GM10248 (cell line): ENCODE measurements around the gene GMCL2.

Experiments
- CTCF ChIA-PET: fragments of 300-600 bp; sonication (Branson Sonifier 250); formaldehyde crosslinking; extraction: SDS; loops from one replicate; lab custom pipeline; 2021; ENCODE audit warnings: antibody characterized with exemption; lab: Yijun Ruan, JAX
- POLR2A ChIA-PET: fragments of 350-650 bp; sonication (Branson Sonifier 250); formaldehyde crosslinking; extraction: SDS; loops from one replicate; lab custom pipeline; 2020; ENCODE audit warnings: antibody characterized with exemption; lab: Yijun Ruan, JAX
- DNase-seq: peaks from one replicate; pipeline ENCODE4 v3.0.0; 2012; ENCODE audit errors: extremely low spot score
- TF ChIP-seq, protein P1 (sequence below): IDR thresholded peaks from 2 replicates; pipeline ENCODE4 v1.5.1; 2012; ENCODE audit warnings: mild to moderate bottlenecking, low read depth; ENCODE audit errors: extremely low read depth, missing control alignments, control extremely low read depth

The GMCL2 gene

DNA sequence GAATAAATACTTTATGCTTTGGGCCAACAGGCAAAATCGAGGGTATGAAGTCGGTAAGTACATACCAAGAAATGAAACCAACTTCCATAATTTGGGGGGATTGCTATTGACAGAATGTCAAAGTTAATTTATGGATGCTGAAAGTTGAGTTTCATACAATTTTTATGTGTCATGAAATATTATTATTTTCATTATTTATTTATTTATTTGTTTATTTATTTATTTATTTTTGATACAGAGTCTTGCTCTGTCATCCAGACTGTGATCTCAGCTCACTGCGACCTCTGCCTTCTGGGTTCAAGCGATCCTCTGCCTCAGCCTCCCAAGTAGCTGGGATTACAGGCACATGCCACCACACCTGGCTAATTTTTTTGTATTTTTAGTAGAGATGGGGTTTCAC lies 4.5 kb upstream of the GMCL2 start:
- DNase-seq: no peak
- ChIA-PET POLR2A (no interaction called here), CTCF (no interaction called here)
- TF ChIP-seq, protein P1, sequence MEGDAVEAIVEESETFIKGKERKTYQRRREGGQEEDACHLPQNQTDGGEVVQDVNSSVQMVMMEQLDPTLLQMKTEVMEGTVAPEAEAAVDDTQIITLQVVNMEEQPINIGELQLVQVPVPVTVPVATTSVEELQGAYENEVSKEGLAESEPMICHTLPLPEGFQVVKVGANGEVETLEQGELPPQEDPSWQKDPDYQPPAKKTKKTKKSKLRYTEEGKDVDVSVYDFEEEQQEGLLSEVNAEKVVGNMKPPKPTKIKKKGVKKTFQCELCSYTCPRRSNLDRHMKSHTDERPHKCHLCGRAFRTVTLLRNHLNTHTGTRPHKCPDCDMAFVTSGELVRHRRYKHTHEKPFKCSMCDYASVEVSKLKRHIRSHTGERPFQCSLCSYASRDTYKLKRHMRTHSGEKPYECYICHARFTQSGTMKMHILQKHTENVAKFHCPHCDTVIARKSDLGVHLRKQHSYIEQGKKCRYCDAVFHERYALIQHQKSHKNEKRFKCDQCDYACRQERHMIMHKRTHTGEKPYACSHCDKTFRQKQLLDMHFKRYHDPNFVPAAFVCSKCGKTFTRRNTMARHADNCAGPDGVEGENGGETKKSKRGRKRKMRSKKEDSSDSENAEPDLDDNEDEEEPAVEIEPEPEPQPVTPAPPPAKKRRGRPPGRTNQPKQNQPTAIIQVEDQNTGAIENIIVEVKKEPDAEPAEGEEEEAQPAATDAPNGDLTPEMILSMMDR: no peak

DNA sequence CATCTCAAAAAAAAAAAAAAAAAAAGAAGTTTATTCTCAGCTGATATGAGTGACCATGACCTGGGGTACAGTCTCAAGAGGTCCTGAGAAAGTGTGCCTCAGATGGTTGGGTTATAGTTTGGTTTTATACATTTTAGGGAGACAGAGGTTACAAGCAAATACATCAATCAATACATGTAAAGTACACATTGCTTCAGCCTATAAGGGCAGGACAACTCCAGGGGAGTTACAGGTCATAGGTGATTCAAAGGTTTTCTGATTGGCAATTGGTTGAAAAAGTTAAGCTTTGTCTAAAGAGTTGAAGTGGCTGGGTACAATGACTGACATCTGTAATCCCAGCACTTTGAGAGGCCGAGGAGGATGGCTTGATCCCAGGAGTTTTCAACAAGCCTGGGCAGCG lies 2.3 kb upstream of the GMCL2 start:
- CTCF ChIA-PET: interaction anchor here (0.9 to 1.3 kb wide), 2 partner anchors 21 to 68 kb away, joined by 3 read pairs; no protein-coding TSS in a partner anchor
- DNase-seq: no peak
- POLR2A ChIA-PET: no interaction called here
- TF ChIP-seq, protein P1: no peak

DNA sequence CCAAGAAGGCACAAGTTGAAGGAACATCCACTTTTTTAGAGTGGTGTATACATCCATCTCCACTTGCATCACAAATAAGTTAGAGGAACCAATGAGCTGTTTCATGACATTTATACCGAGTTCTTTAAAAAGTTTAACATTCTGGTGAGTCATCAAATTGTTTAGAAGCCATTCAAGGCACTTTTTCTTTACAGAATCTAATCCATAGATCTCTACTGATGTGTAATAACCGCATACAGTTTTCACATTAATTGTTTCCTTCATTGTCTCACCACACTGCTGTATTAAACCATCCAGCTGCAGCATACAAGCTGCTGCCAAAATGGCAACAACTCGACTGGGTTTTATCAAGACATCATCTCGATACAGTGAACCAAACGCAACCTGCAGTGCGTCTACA lies 744 bp downstream of the GMCL2 start:
- TF ChIP-seq, protein P1: no peak
- ChIA-PET CTCF (no interaction called here), POLR2A (no interaction called here)
- no peak for DNase-seq

DNA sequence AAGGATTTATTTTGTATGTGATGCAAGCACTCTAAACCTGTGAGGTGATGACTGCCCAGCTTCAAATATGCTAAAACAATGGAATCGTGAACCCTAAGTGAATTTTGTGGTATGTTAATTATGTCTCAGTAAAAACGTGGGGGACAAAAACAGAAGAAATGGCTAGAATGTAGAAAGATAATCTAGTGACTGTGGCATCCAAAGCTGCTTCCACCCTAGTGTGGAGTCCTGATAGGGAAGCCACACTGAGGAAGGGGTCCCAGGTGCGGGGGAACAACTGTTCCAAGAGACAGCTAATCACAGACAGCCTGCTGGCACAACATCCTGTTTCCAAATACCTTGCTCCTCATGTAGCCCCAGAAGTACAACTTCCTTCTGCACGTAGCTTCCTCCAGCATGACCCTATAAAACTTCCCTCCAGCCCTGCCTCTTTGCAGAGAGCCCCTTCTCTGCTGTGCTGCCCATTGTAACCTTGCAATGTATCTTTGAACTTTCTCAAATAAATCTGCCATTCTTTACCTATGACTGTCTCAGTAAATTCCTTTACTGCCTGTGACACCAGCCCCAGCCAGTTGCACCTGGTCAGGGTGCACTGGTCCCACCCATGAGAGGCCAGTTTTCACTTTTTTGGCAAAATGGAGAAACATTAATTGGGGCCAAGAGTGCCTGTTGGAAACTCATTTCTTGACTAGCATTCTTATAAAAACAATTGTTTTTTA lies 4.9 kb downstream of the GMCL2 start:
- TF ChIP-seq, protein P1: no peak
- DNase-seq: no peak
- POLR2A ChIA-PET: no interaction called here
- CTCF ChIA-PET: interaction anchor here (0.9 kb wide), 1 partner anchor 107 kb away, joined by 3 read pairs; no protein-coding TSS in a partner anchor

DNA sequence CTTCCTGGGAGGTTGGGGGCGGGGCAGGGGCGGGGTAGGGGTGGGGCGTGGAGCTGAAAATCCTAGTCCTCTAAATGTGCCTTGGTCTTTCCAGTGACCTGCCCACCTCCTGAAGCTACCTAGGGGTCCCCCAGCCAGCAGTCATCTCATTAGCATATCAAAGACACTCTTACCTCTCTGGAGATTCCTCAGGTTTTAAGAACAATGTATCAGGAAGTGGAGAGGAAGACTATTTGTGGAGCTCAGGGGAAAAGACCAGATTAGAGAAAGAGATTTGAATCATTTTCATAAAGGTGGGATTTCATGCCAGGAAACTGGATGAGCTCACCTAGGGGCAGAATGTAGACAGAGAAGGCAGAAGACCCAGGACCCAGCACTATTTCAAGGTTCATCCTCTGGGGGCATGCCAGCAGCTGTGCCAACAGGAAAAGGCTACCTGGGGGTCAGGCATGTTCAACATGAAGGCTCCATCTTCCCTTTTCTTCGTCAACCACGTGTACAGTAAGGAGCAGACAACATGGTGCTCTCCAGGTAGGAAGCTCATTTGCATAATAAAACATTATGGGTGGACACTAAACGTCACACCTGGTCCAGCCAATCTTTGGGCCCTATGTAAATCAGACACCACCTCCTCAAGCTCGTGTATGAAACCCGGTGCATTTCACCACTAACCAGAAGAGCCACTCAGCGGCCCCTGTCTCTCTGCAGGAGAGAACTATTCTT lies 6.9 kb downstream of the GMCL2 start:
- DNase-seq: no peak
- TF ChIP-seq, protein P1: no peak
- ChIA-PET POLR2A (interaction anchor here (0.6 to 0.7 kb wide), 3 partner anchors 27 to 1820 kb away, joined by 4 to 8 read pairs (median 4); partner anchors contain the start of gene NHP2), CTCF (no interaction called here)

DNA sequence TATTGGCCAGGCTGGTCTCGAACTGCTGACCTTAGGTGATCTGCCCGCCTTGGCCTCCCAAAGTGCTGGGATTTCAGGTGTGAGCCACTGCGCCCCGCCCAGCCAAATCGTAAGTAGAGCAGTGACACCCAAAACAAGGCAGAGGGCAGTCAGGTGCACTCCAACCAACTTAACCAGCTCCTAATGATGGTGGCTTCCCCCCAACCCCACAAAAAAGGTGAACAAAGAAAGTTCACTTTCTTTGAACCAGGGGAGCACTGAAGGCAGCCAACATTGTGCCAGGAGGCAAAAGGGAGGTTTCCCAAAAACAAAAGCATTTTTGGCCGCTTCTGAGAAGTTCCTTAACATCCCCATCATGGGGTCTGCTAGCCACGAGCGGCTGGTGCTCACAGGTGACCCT lies 9.6 kb downstream of the GMCL2 start:
- no peak for DNase-seq
- POLR2A ChIA-PET: no interaction called here
- TF ChIP-seq, protein P1: no peak
- CTCF ChIA-PET: interaction anchor here (1.1 kb wide), 1 partner anchor 102 kb away, joined by 3 read pairs; no protein-coding TSS in a partner anchor
